Measurements from ENCODE around the gene OSBPL6. TPM values are rescaled to one million over a fixed set of nuclear protein-coding genes. Genes with fewer than 3 reads are reported as not detected.
"Not testable (repeated sequence)": the region's sequence is repeated elsewhere in the genome, so short reads cannot be mapped to it uniquely, and the experiment has no call there.

Gene OSBPL6
- total RNA-seq, 1 donor from 2014 or later = 0.39 TPM

- DNase-seq (ENCODE audit: low spot score) = no peak
These were observed 201.7 kb downstream of the OSBPL6 start for GRCh38 chr2:178395941-178396570.

GRCh38 chr2:178397002-178397605 is 202.8 kb downstream of the OSBPL6 start:
- no peak for DNase-seq (ENCODE audit: low spot score)

- no peak for DNase-seq (ENCODE audit: low spot score)
These were observed 207.7 kb downstream of the OSBPL6 start for GRCh38 chr2:178401994-178402437.

DNA sequence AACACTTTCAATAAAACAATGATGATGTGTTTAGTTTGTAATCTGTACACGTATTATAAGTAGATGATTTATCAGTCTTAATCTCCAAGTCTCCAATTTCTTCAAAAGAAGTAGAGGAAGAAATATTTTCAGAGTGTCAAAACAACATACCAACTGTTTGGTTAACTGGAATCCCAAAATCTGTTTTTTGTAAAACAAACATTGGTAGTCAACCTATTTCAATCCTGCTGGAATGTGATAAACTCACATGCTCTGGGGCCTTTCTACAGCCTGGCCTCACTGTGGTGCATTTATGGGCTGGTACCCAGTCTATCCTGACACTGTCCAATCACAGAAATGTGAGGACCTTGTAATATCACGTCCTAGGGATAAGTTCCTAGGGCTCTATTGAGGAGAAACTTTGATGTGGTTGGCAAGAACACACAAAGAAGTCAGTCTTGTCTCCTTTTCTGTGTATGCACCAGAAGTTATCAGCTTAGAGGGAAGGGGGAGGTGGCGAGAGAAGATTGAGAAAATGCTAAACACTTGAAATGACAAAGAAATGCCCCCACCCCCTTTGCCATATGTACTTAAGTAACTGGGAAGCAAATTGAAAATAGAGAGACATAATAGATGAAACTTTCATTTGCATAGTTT is 209.5 kb downstream of the OSBPL6 start:
- DNase-seq (ENCODE audit: low spot score) = no peak

DNA sequence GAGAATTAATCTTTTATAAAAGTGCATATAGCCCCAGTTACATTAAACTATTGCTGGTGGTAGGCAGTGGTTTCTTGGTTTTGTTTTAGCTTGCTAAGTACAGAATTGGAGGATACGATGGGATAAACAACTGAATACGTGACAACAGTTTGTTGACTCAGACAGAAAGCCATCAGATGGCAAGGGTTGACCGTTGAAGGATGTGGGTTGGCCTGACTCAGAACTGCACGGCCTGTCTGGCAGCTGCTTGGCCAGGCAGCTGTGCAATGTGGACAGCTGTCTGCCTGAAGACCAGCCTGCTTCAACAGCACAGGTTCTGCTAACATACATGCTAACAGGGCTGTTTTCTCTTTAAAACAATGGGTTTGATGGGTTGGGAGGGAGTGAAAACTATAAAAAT is 210.1 kb downstream of the OSBPL6 start:
- no peak for DNase-seq (ENCODE audit: low spot score)

- no peak for DNase-seq (ENCODE audit: low spot score)
These were observed 214.9 kb downstream of the OSBPL6 start for GRCh38 chr2:178409261-178409660.

DNA sequence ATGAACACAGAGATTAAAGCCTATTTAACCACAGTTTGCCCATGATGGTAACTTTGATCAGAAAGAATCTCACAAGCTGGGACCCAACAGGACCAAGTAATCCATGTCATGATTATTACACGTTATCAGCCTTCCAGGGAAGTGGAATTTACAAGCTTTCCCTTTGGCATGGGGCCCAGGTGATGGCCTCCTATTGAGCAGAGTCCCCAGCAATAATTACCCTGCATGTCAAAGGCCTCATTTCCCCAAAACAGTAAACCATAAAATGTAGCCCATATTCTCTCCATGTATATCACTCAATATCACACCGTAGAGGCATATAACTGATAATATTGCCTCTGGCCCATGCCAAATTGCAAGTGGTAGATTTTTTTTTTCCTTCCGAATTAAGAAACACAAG is 217.7 kb downstream of the OSBPL6 start:
- DNase-seq (ENCODE audit: low spot score) = no peak

GRCh38 chr2:178412453-178412852 is 218.1 kb downstream of the OSBPL6 start:
- not testable (repeated sequence) for DNase-seq (ENCODE audit: low spot score)

DNA sequence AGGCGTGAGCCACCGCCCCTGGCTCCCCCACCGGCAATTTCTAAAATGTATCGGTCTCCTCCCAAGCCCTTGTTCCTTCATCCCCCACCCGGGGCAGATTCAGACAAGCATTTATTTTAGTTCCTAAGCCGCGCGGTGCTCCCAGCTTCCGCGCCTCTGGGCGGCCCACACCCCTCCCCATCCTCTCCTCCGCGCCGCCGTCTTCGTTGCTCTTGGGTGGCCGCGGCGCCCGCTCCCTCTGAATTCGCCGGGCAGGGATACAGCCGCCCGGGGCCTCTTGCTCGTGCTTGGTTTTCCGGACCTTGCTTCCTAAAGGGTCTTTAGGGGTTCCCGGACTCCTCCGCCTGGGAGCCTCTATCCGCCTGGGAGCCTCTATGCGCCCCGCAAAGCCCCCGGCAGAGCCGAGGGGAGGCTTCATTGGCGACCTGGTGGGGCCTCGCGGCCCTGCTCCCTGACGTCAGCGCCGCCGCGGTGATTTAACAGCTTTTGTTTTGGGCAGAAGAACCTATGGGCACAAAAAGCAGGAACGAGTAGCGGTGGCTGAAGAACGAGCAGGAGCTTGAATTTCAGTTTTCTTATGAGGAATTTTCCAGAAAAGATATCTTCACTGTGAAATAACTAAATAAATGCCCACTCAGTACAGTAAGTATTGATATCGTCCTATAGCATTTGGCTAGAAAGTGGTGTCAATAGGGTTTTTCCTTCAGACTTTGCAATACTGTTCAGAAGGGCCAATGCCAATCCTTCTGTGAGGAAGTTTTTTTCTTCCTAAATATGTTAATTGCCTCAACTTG is 219.4 kb downstream of the OSBPL6 start:
- peak; percentile 92 for DNase-seq (ENCODE audit: low spot score)

GRCh38 chr2:178414266-178415247 is 220.2 kb downstream of the OSBPL6 start:
- peak; percentile 94 for DNase-seq (ENCODE audit: low spot score)

GRCh38 chr2:178415979-178416378 is 221.7 kb downstream of the OSBPL6 start:
- no peak for DNase-seq (ENCODE audit: low spot score)

DNA sequence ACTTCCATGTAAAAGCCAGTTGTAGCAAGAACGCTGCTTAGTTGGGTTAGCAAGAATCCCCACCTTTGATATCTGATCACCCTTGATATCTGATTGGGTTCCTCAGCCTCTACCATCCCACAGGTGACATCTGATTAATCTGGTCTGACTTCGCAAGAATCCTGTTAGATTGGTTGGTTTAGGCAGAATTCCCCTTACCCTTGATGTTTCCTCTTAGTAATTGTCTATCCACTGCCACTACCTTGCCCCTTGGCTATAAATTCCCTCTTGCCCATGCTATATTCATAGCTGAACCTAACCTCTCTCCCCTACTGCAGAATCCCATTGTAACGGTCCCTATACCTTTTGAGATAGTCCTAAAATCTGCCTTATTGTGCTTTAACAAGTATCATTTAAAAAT is 223.6 kb downstream of the OSBPL6 start:
- no peak for DNase-seq (ENCODE audit: low spot score)

GRCh38 chr2:178418426-178418825 is 224.1 kb downstream of the OSBPL6 start:
- DNase-seq (ENCODE audit: low spot score) = no peak

DNA sequence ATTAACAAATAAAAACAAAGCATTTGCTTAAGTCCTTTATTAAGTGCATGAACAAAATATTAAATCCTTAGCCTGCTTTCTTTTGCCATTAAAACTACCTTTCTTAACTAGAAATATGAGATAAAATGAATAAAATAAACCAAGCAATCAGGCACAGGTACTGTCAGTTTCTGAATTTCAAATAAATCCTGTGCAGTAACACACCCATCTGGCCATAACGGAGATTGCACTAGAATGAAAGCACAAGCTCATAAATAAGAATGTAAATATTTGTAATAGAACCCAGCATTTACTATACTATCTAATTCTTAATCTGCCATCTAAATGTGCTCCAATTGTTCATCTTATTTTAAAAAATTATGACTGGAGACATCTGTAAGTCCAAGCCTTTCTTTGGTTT is 224.8 kb downstream of the OSBPL6 start:
- DNase-seq (ENCODE audit: low spot score) = no peak

GRCh38 chr2:178420463-178420999 is 226.2 kb downstream of the OSBPL6 start:
- DNase-seq (ENCODE audit: low spot score) = no peak

DNA sequence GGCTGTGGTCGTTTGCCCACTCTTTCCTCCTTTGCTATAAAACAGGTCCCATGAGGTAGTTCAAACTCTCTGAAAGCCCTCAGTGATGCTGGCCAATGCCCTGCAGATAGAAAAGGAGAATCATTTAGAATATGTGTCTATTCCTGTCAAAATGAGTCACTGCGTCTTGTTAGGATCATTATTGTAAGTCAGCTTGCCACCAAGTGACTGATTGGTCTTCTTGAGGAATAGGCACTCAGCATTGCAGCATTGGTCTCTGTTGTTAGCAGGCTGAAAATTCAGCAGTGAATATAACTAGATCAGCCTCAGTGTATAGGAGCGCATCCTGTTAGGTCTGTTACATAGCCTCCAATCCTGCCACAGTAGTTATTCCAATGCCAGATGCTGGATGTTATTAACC is 227.8 kb downstream of the OSBPL6 start:
- DNase-seq (ENCODE audit: low spot score) = no peak

DNA sequence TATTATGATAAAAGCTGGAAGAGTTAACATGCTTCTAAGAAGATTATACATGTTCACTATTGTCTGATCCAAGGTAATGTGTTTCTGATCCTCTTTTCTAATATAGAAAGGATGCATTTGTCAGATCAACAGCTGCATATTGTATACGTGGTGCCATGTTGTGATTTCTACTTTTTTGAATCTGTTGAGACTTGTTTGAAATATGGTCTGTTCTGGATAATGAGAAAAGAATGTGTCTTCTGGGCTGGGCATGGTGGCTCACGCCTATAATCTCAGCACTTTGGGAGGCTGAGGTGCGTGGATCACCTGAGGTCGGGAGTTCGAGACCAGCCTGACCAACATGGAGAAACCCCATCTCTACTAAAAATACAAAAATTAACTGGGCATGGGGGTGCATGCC is 229.4 kb downstream of the OSBPL6 start:
- not testable (repeated sequence) for DNase-seq (ENCODE audit: low spot score)

- no peak for DNase-seq (ENCODE audit: low spot score)
These were observed 231.0 kb downstream of the OSBPL6 start for GRCh38 chr2:178425255-178425827.

- no peak for DNase-seq (ENCODE audit: low spot score)
These were observed 232.1 kb downstream of the OSBPL6 start for GRCh38 chr2:178426388-178426787.

DNA sequence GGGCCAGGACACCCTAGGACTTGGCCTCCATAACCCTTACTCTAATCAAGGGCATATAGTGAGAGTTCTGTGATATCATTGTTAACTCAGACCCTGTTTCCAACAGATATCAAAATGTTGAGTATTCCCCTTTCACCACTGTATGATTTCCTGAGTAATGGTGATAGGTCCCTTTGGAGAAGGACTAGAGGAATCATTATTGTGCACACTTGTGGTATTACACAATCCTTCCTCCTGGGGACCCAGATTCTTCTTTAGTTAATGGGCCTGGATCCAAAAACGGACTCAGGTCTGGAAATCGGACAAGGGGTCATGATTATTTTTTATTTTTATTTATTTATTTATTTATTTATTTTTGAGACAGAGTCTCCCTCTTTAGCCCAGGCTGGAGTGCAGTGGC is 233.1 kb downstream of the OSBPL6 start:
- DNase-seq (ENCODE audit: low spot score) = no peak

Measured in mesenteric fat pad (tissue), 1 donor.